ENCODE data around the gene GALNT2. TPM values are rescaled to one million over a fixed set of nuclear protein-coding genes. Genes with fewer than 3 reads are reported as not detected.

GALNT2 gene
- total and polyA plus RNA-seq, 9 donors, result 38.6 to 142 (median 83.7) TPM

DNA sequence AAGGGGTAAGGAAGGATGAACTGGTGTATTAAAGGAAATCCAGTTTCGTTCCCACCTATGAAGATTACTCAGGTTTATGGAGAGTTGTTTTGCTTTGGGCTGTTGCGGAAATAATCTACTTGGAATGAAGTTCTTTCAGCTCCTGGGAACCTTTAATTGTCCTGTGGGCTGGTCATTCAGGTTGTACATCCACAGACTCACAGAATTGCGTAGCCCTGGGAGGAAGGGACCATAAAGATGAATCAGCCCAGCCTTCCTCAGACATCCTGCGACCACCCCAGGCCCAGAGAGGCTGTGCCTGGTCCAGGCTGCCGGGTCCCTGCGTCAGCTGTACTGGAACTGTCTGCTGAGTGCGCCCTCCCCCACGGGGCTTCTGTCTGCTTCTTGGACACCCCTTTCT, 72.7 kb downstream of the GALNT2 start:
- Histone ChIP-seq H3K27me3 (no peaks in the 10 kb centered on the region), H3K27ac (no peak overlapping the region), H3K4me1 (ENCODE audit: insufficient read depth) (peaks cover 22% of the 10 kb centered on the region), H3K4me3 (no peak overlapping the region), H3K36me3 (no peaks in the 10 kb centered on the region), H3K9me3 (no peaks in the 10 kb centered on the region)
- DNase-seq, result no peak
- intact Hi-C loops (cut with DNase I), result no loop called here
- TF ChIP-seq EP300 (IDR thresholded peaks at IDR 0.05) (no peak), POLR2A (IDR thresholded peaks at IDR 0.05) (no peak)
- TF ChIP-seq, protein P1, sequence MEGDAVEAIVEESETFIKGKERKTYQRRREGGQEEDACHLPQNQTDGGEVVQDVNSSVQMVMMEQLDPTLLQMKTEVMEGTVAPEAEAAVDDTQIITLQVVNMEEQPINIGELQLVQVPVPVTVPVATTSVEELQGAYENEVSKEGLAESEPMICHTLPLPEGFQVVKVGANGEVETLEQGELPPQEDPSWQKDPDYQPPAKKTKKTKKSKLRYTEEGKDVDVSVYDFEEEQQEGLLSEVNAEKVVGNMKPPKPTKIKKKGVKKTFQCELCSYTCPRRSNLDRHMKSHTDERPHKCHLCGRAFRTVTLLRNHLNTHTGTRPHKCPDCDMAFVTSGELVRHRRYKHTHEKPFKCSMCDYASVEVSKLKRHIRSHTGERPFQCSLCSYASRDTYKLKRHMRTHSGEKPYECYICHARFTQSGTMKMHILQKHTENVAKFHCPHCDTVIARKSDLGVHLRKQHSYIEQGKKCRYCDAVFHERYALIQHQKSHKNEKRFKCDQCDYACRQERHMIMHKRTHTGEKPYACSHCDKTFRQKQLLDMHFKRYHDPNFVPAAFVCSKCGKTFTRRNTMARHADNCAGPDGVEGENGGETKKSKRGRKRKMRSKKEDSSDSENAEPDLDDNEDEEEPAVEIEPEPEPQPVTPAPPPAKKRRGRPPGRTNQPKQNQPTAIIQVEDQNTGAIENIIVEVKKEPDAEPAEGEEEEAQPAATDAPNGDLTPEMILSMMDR (IDR thresholded peaks at IDR 0.05), result no peak
- WGBS, 3 donors, result 92 to 95% (median 95%) methylated on average over 8 of the region's 8 CpGs

DNA sequence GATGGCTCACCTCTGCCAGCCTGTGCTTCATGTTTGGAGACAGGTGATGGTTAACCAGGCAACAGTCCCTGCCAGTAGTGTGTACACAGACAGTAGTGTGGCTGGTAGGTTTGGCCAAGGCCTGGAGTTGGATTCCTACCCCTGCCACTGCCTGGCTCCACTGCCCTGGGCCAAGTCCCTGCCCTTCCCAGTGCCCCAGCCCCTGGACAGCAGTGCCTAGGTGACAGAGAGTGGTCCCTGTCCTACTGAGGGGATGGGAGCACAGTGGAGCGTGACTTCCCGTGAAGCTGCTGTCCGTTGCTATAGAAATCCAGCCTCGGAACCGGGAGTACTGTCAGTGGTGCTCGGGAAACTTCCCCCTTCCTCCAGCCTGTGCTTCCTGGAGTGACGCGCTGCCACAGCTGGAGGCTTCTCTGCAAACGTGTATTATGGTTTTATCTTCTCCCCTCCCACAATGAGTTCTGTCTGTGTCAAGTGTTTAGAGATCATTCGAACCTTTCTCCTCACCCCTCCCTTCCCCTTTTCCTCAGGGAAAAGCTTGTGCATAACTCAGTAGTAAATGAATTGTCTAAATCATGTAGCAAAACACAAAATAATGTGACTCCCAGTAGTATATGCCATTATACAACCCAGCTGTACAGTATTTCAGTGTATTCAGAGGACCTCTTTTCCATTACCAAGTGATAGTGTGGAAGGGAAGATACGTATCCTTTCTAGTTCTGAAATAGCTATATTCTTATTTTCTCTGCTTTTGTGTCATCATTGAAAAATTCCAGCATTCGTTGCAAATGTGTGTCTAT, 73.4 kb downstream of the GALNT2 start:
- Histone ChIP-seq H3K27ac (no peak overlapping the region), H3K36me3 (no peaks in the 10 kb centered on the region), H3K4me1 (ENCODE audit: insufficient read depth) (peaks cover 22% of the 10 kb centered on the region), H3K9me3 (no peaks in the 10 kb centered on the region), H3K27me3 (no peaks in the 10 kb centered on the region), H3K4me3 (no peak overlapping the region)
- DNase-seq, result peak in 4 of 5 donors; percentile 40 to 62 (median 51)
- intact Hi-C loops (cut with DNase I), result no loop called here
- WGBS, 3 donors, result 21 to 45% (median 32%) methylated on average over 12 of the region's 12 CpGs
- TF ChIP-seq POLR2A (IDR thresholded peaks at IDR 0.05) (no peak), EP300 (IDR thresholded peaks at IDR 0.05) (no peak)
- TF ChIP-seq, protein P1 (IDR thresholded peaks at IDR 0.05), result no peak

- TF ChIP-seq EP300 (IDR thresholded peaks at IDR 0.05), result no peak
- TF ChIP-seq POLR2A (IDR thresholded peaks at IDR 0.05), result no peak
- TF ChIP-seq, protein P1 (IDR thresholded peaks at IDR 0.05), result no peak
- Histone ChIP-seq H3K4me1 (ENCODE audit: insufficient read depth) (peaks cover 22% of the 10 kb centered on the region), H3K27me3 (no peaks in the 10 kb centered on the region), H3K9me3 (no peaks in the 10 kb centered on the region), H3K4me3 (no peak overlapping the region), H3K36me3 (no peaks in the 10 kb centered on the region), H3K27ac (no peak overlapping the region)
- no peak for DNase-seq
- 86 to 93% (median 89%) methylated on average over 8 of the region's 8 CpGs for WGBS, 3 donors
- intact Hi-C loops (cut with DNase I), result no loop called here
Observed at GRCh38 chr1:230141021-230141648, 74.1 kb downstream of the GALNT2 start.

GRCh38 chr1:230141797-230142607, 75.0 kb downstream of the GALNT2 start:
- Histone ChIP-seq H3K4me1 (ENCODE audit: insufficient read depth) (peaks cover 18% of the 10 kb centered on the region), H3K9me3 (no peaks in the 10 kb centered on the region), H3K36me3 (no peaks in the 10 kb centered on the region), H3K4me3 (no peak overlapping the region), H3K27ac (no peak overlapping the region), H3K27me3 (no peaks in the 10 kb centered on the region)
- WGBS, 3 donors, result 88 to 89% (median 88%) methylated on average over 15 of the region's 15 CpGs
- intact Hi-C loops (cut with DNase I), result no loop called here
- TF ChIP-seq POLR2A (IDR thresholded peaks at IDR 0.05) (no peak), EP300 (IDR thresholded peaks at IDR 0.05) (no peak)
- TF ChIP-seq, protein P1 (IDR thresholded peaks at IDR 0.05), result no peak
- DNase-seq, result no peak

Measured in ovary (tissue), 9 donors.